Caco-2 (cell line): ENCODE results near the gene NRXN3. TPM values are rescaled to one million over a fixed set of nuclear protein-coding genes. Genes with fewer than 3 reads are reported as not detected.

Experiments used
- BruUV-seq: library from RNA; stranded (reverse); fragments of 400-500 nt; replicated peaks from 2 replicates; lab custom pipeline; 2021; lab: Mats Ljungman, UMichigan
- CTCF ChIA-PET: fragments of 300-600 bp; sonication (Branson Sonifier 250); formaldehyde crosslinking; loops from one replicate; lab custom pipeline; 2022; ENCODE audit warnings: antibody characterized with exemption; lab: Charles Lee
- POLR2A ChIA-PET: fragments of 300-600 bp; sonication (Branson Sonifier 250); formaldehyde crosslinking; loops from one replicate; lab custom pipeline; 2022; ENCODE audit warnings: antibody characterized with exemption; lab: Charles Lee
- DNase-seq, 2 experiments: peaks; one replicate each; pipeline versions ENCODE4 v3.0.0 to v3.0.0-alpha.2; 2020 to 2022
- H3K27me3 ChIP-seq: replicated peaks from 2 replicates; pipeline ENCODE4 v1.6.0; 2011; ENCODE audit warnings: low read length; ENCODE audit not compliant: control insufficient read depth, insufficient read depth
- H3K36me3 ChIP-seq: 2 replicates; pipeline ENCODE4 v1.5.1; 2011; ENCODE audit warnings: low read length; ENCODE audit not compliant: control insufficient read depth, insufficient read depth
- H3K4me1 ChIP-seq: fragments of 250-450 bp; sonication (Bioruptor Pico); 2 replicates; pipeline ENCODE4 v1.5.1; 2020; ENCODE audit warnings: mild to moderate bottlenecking
- H3K4me3 ChIP-seq: 2 replicates; pipeline ENCODE4 v1.5.1; 2011; ENCODE audit warnings: low read depth, mild to moderate bottlenecking, control low read depth, low read length
- H3K9me3 ChIP-seq: fragments of 250-450 bp; sonication (Bioruptor Pico); 2 replicates; pipeline ENCODE4 v1.5.1; 2020; ENCODE audit warnings: mild to moderate bottlenecking, moderate library complexity
- H3K27ac Mint-ChIP-seq: one replicate; pipeline ENCODE4 v1.8.0; 2022; ENCODE audit warnings: mixed read lengths; ENCODE audit not compliant: unreplicated experiment
- H3K27me3 Mint-ChIP-seq: one replicate; pipeline ENCODE4 v1.8.0; 2022; ENCODE audit warnings: mixed read lengths; ENCODE audit not compliant: insufficient read depth, unreplicated experiment
- H3K36me3 Mint-ChIP-seq: one replicate; pipeline ENCODE4 v1.8.0; 2022; ENCODE audit warnings: mild to moderate bottlenecking, mixed read lengths; ENCODE audit not compliant: insufficient read depth, unreplicated experiment
- H3K4me1 Mint-ChIP-seq: one replicate; pipeline ENCODE4 v1.8.0; 2022; ENCODE audit warnings: low read depth, mixed read lengths; ENCODE audit not compliant: unreplicated experiment
- H3K4me3 Mint-ChIP-seq: one replicate; pipeline ENCODE4 v1.8.0; 2022; ENCODE audit warnings: mild to moderate bottlenecking, moderate library complexity, mixed read lengths; ENCODE audit not compliant: unreplicated experiment
- H3K9me3 Mint-ChIP-seq: one replicate; pipeline ENCODE4 v1.8.0; 2022; ENCODE audit warnings: mixed read lengths; ENCODE audit not compliant: unreplicated experiment
- CTCF ChIP-seq, 2 experiments: fragments of 200-600 bp in 1 of 2; IDR thresholded peaks; 1 replicate in 1 of 2; 2 replicates in 1 of 2; pipeline versions ENCODE4 v1.5.1 to v1.8.0; 2011 to 2022; ENCODE audit warnings: antibody characterized with exemption in 1 of 2, control low read depth in 1 of 2, inconsistent platforms in 1 of 2, low read depth in 1 of 2, low read length in 1 of 2, mild to moderate bottlenecking in 1 of 2, moderate library complexity in 1 of 2; ENCODE audit not compliant: insufficient read depth in 1 of 2, severe bottlenecking in 1 of 2, unreplicated experiment in 1 of 2
- intact Hi-C: fragments of 100-400 bp; cut with micrococcal nuclease; formaldehyde crosslinking; loops from one replicate; pipeline ENCODE4 v1.10.0; 2022; ENCODE audit not compliant: unreplicated experiment
- total RNA-seq: library from RNA; stranded (reverse); gene quantifications from 2 replicates; pipeline ENCODE4 v1.2.3, GENCODE V29; 2022

Gene NRXN3
- total RNA-seq, 1 experiment from 2014 or later = 12.4 TPM

GRCh38 chr14:78401866-78402265 is 231.7 kb downstream of the NRXN3 start:
- H3K27me3 Mint-ChIP-seq = peaks cover 6% of the 10 kb centered on the region
- no peak for DNase-seq
- no peaks in the 10 kb centered on the region for H3K4me1 Mint-ChIP-seq
- H3K9me3 Mint-ChIP-seq = no peaks in the 10 kb centered on the region
- Histone ChIP-seq H3K4me3 (no peak overlapping the region), H3K27me3 (no peaks in the 10 kb centered on the region; the same call in 1 of the 2 replicates), H3K36me3 (no peaks in the 10 kb centered on the region), H3K4me1 (no peaks in the 10 kb centered on the region), H3K9me3 (no peaks in the 10 kb centered on the region)
- POLR2A ChIA-PET = no interaction called here
- intact Hi-C loops = no loop called here
- H3K4me3 Mint-ChIP-seq = no peak overlapping the region
- TF ChIP-seq CTCF (IDR thresholded peaks at IDR 0.05; ENCODE audit: insufficient read depth in 1 of 2, low read depth in 1 of 2, low read length in 1 of 2, severe bottlenecking in 1 of 2, unreplicated experiment in 1 of 2) = no peak
- H3K27ac Mint-ChIP-seq = no peak overlapping the region
- no peaks in the 10 kb centered on the region for H3K36me3 Mint-ChIP-seq
- CTCF ChIA-PET = no interaction called here
- no TSS peak for BruUV-seq

GRCh38 chr14:78403278-78403815 is 233.2 kb downstream of the NRXN3 start:
- intact Hi-C loops = no loop called here
- ChIA-PET POLR2A (no interaction called here), CTCF (interaction anchor here (0.7 kb wide), 1 partner anchor 14 kb away, joined by 3 read pairs; no protein-coding TSS in a partner anchor)
- H3K9me3 Mint-ChIP-seq = no peaks in the 10 kb centered on the region
- no peaks in the 10 kb centered on the region; the same call in 1 of the 2 replicates for H3K27me3 ChIP-seq
- peaks cover 9% of the 10 kb centered on the region for H3K27me3 Mint-ChIP-seq
- H3K4me3 ChIP-seq = no peak overlapping the region
- no peaks in the 10 kb centered on the region for H3K4me1 ChIP-seq
- no peak overlapping the region for H3K27ac Mint-ChIP-seq
- DNase-seq = no peak
- no peaks in the 10 kb centered on the region for H3K9me3 ChIP-seq
- TF ChIP-seq CTCF (IDR thresholded peaks at IDR 0.05; ENCODE audit: insufficient read depth in 1 of 2, low read depth in 1 of 2, low read length in 1 of 2, severe bottlenecking in 1 of 2, unreplicated experiment in 1 of 2) = no peak
- no peaks in the 10 kb centered on the region for H3K36me3 ChIP-seq
- H3K4me1 Mint-ChIP-seq = no peaks in the 10 kb centered on the region
- no TSS peak for BruUV-seq
- H3K4me3 Mint-ChIP-seq = no peak overlapping the region
- H3K36me3 Mint-ChIP-seq = no peaks in the 10 kb centered on the region

DNA sequence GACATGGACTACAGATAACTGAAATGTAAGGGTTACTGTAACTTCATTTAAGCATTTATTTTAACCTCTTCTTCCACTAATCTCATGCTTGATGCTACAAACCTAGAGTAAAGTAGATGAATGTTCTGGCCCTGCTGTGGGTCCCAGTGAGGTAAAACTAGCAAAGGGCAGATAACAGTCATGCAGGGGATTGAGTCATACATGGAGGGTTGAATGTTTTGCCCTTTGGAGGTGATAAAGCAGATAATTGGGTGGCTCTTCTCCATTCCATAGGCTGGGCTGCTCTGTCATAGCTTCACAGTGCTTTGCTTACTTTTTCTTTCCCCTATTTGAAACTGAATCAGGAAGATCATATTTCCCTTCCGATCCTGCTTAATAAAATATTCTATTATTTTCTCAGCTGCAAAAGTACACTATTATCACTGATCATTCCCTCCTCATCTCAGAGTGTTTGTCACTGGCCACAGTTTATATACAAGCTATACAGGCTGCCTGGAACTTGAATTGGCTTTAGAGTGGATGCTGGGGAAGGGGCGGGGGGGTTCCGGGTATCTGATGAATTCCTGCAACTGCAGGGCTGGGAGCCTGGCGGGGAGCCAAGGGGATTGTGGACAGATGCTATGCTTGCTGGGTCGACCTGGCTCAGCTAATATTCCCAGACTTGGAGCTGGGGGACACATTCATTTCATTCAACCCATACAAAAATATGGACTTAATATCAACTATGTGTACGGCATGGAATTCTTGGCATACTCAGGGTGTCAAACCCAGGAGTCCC is 235.1 kb downstream of the NRXN3 start:
- no peak for DNase-seq
- no TSS peak for BruUV-seq
- CTCF ChIA-PET = no interaction called here
- no peaks in the 10 kb centered on the region for H3K36me3 ChIP-seq
- H3K4me1 ChIP-seq = no peaks in the 10 kb centered on the region
- no peak overlapping the region for H3K27ac Mint-ChIP-seq
- no peaks in the 10 kb centered on the region for H3K9me3 ChIP-seq
- H3K36me3 Mint-ChIP-seq = no peaks in the 10 kb centered on the region
- TF ChIP-seq CTCF (IDR thresholded peaks at IDR 0.05; ENCODE audit: insufficient read depth in 1 of 2, low read depth in 1 of 2, low read length in 1 of 2, severe bottlenecking in 1 of 2, unreplicated experiment in 1 of 2) = no peak
- no peaks in the 10 kb centered on the region; the same call in 1 of the 2 replicates for H3K27me3 ChIP-seq
- no peak overlapping the region for H3K4me3 Mint-ChIP-seq
- H3K4me3 ChIP-seq = no peak overlapping the region
- no peaks in the 10 kb centered on the region for H3K9me3 Mint-ChIP-seq
- H3K27me3 Mint-ChIP-seq = peaks cover 9% of the 10 kb centered on the region
- no peaks in the 10 kb centered on the region for H3K4me1 Mint-ChIP-seq
- intact Hi-C loops = no loop called here
- POLR2A ChIA-PET = no interaction called here
